ENCODE results near the gene ST7.
"Not testable (repeated sequence)": the region's sequence is repeated elsewhere in the genome, so short reads cannot be mapped to it uniquely, and the experiment has no call there.

The ST7 gene

DNA sequence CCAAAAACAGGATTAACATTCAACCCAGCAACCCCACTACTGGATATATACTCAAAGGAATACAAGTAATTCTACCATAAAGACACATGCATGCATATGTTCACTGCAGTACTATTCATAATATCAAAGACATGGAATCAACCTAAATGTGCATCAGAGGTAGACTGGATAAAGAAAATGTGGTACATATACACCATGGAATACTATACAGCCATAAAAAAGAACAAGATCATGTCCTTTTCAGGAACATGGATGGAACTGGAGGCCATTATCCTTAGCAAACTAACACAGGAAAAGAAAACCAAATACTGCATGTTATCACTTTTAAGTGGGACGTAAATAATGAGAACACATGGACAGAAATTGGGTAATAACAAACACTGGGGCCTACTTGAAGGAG, 77.5 kb downstream of the ST7 start:
- H3K4me1 ChIP-seq (ENCODE audit: control insufficient read depth, insufficient read depth, low read length); H3K36me3 ChIP-seq (ENCODE audit: control insufficient read depth in 2 of 2, insufficient read depth in 2 of 2, low read length in 2 of 2); H3K27me3 ChIP-seq (ENCODE audit: control insufficient read depth in 1 of 2, insufficient read depth in 2 of 2, low read length in 2 of 2); H3K9ac ChIP-seq (ENCODE audit: low read length in 2 of 2); H3K4me3 ChIP-seq (ENCODE audit: low read length in 2 of 2); H3K27ac ChIP-seq (ENCODE audit: low read length); H3K9me3 ChIP-seq (ENCODE audit: control insufficient read depth in 2 of 2, low read length in 2 of 2): not testable (repeated sequence)

DNA sequence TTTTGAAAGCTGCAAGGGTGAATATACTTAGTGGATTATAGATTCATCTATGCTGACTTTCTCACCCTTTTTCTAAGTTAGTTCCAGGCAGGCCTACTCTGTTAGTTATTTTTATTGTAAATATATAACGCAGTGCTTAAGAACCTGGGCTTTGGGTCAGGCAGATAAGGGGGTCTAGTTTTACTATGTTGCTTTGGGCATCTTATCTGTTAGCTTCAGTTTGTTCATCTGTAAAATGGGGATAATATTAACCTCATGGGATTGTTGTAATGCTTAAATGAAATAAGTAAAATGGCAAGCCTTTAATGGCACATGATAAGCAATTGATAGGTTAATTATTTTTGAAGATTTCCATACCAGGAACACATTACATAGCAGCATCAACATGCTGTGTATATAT, 79.5 kb downstream of the ST7 start:
- Histone ChIP-seq H3K4me1 (ENCODE audit: control insufficient read depth, insufficient read depth, low read length) (peaks cover 10% of the 10 kb centered on the region), H3K27ac (ENCODE audit: low read length) (no peak overlapping the region), H3K9ac (ENCODE audit: low read length in 2 of 2) (no peak overlapping the region), H3K4me3 (ENCODE audit: low read length in 2 of 2) (no peak overlapping the region), H3K9me3 (ENCODE audit: control insufficient read depth in 2 of 2, low read length in 2 of 2) (no peaks in the 10 kb centered on the region), H3K36me3 (ENCODE audit: control insufficient read depth in 2 of 2, insufficient read depth in 2 of 2, low read length in 2 of 2) (no peaks in the 10 kb centered on the region), H3K27me3 (ENCODE audit: control insufficient read depth in 1 of 2, insufficient read depth in 2 of 2, low read length in 2 of 2) (no peaks in the 10 kb centered on the region)

DNA sequence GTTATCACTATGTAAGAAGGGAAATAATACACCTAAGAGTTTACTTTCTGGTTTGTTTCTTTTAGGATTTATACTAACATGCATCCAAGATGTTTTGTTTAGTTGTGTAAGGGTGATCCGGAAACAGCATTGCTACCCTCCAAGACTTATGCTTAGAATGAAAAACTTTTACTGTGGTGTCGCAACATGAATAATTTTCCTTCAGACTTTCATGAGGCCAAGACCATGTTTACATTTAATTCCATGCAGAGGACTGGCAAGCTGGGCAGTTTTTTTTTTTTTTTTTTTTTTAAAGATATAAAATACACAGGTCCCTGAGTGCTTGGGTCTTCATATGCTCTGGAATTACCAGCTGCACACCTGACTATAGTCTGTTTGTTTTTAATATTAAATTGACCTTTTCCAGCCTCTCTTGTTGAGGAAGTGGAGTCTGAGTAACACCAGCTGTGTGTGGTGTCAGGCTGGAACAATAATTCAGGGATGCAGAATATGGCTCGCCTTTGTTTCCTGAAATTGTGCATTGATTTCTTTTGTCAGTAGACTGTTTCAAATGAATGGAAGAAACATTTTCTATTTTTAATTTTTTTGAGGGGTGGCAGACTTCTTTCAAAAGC, 81.7 kb downstream of the ST7 start:
- H3K9me3 ChIP-seq (ENCODE audit: control insufficient read depth in 2 of 2, low read length in 2 of 2) = no peaks in the 10 kb centered on the region
- peaks cover 10% of the 10 kb centered on the region for H3K4me1 ChIP-seq (ENCODE audit: control insufficient read depth, insufficient read depth, low read length)
- no peak overlapping the region for H3K4me3 ChIP-seq (ENCODE audit: low read length in 2 of 2)
- no peaks in the 10 kb centered on the region for H3K36me3 ChIP-seq (ENCODE audit: control insufficient read depth in 2 of 2, insufficient read depth in 2 of 2, low read length in 2 of 2)
- no peak overlapping the region for H3K9ac ChIP-seq (ENCODE audit: low read length in 2 of 2)
- no peak overlapping the region for H3K27ac ChIP-seq (ENCODE audit: low read length)
- no peaks in the 10 kb centered on the region for H3K27me3 ChIP-seq (ENCODE audit: control insufficient read depth in 1 of 2, insufficient read depth in 2 of 2, low read length in 2 of 2)

DNA sequence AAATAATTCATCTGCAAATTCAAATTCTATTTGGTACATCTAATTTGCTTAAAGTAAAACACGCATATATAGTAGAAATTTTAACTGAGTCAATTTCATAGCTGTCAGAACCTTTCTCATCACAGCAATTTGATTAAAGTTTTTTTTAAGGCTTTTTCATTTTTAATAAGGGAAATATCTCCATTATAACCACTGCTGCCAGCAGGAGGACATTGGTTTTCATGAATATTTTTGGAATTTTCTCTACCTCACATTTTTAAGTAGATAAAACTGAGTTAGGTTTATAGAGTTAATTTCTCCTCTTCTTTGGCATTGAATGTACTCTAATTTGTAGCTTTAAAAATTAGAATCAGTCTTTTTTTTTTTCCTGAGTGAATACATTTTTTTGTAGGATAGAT, 82.2 kb downstream of the ST7 start:
- Histone ChIP-seq H3K27ac (ENCODE audit: low read length) (no peak overlapping the region), H3K27me3 (ENCODE audit: control insufficient read depth in 1 of 2, insufficient read depth in 2 of 2, low read length in 2 of 2) (no peaks in the 10 kb centered on the region)

GRCh38 chr7:117036053-117036669, 82.9 kb downstream of the ST7 start:
- H3K36me3 ChIP-seq (ENCODE audit: control insufficient read depth in 2 of 2, insufficient read depth in 2 of 2, low read length in 2 of 2) = no peaks in the 10 kb centered on the region
- H3K27ac ChIP-seq (ENCODE audit: low read length) = no peak overlapping the region
- H3K9ac ChIP-seq (ENCODE audit: low read length in 2 of 2) = no peak overlapping the region
- H3K9me3 ChIP-seq (ENCODE audit: control insufficient read depth in 2 of 2, low read length in 2 of 2) = no peaks in the 10 kb centered on the region
- H3K4me1 ChIP-seq (ENCODE audit: control insufficient read depth, insufficient read depth, low read length) = peaks cover 10% of the 10 kb centered on the region
- H3K27me3 ChIP-seq (ENCODE audit: control insufficient read depth in 1 of 2, insufficient read depth in 2 of 2, low read length in 2 of 2) = no peaks in the 10 kb centered on the region
- no peak overlapping the region for H3K4me3 ChIP-seq (ENCODE audit: low read length in 2 of 2)

More for the DNA sequence above, 82.2 kb downstream of the ST7 start:
- Histone ChIP-seq H3K9me3 (ENCODE audit: control insufficient read depth in 2 of 2, low read length in 2 of 2) (no peaks in the 10 kb centered on the region), H3K36me3 (ENCODE audit: control insufficient read depth in 2 of 2, insufficient read depth in 2 of 2, low read length in 2 of 2) (no peaks in the 10 kb centered on the region), H3K4me3 (ENCODE audit: low read length in 2 of 2) (no peak overlapping the region), H3K4me1 (ENCODE audit: control insufficient read depth, insufficient read depth, low read length) (peaks cover 10% of the 10 kb centered on the region), H3K9ac (ENCODE audit: low read length in 2 of 2) (no peak overlapping the region)

- H3K27ac ChIP-seq (ENCODE audit: low read length) = no peak overlapping the region
- H3K9ac ChIP-seq (ENCODE audit: low read length in 2 of 2) = no peak overlapping the region
- no peaks in the 10 kb centered on the region for H3K27me3 ChIP-seq (ENCODE audit: control insufficient read depth in 1 of 2, insufficient read depth in 2 of 2, low read length in 2 of 2)
- peaks cover 10% of the 10 kb centered on the region for H3K4me1 ChIP-seq (ENCODE audit: control insufficient read depth, insufficient read depth, low read length)
- H3K36me3 ChIP-seq (ENCODE audit: control insufficient read depth in 2 of 2, insufficient read depth in 2 of 2, low read length in 2 of 2) = no peaks in the 10 kb centered on the region
- no peaks in the 10 kb centered on the region for H3K9me3 ChIP-seq (ENCODE audit: control insufficient read depth in 2 of 2, low read length in 2 of 2)
- H3K4me3 ChIP-seq (ENCODE audit: low read length in 2 of 2) = no peak overlapping the region
Measured at GRCh38 chr7:117036836-117037235, 83.5 kb downstream of the ST7 start.

DNA sequence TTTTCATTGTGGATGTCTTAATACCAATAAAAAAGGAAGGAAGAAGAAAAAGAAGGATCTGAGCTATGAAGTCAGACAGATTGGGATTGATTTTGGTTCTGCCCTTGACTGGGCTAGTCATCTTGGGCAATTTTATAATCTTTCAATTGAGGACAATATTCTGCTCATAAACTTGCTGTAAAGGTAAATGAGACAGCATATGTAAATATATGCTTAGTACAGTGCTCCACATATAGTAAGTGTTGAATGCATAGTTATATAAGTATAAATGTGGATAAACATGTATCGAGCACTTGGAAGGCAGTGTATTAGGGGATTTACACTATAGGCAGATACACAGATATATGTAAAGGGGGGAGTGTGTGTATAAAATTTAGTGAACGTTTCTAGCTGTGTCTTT, 85.1 kb downstream of the ST7 start:
- H3K4me3 ChIP-seq (ENCODE audit: low read length in 2 of 2) = no peak overlapping the region
- no peaks in the 10 kb centered on the region for H3K36me3 ChIP-seq (ENCODE audit: control insufficient read depth in 2 of 2, insufficient read depth in 2 of 2, low read length in 2 of 2)
- H3K9ac ChIP-seq (ENCODE audit: low read length in 2 of 2) = no peak overlapping the region
- H3K4me1 ChIP-seq (ENCODE audit: control insufficient read depth, insufficient read depth, low read length) = peaks cover 10% of the 10 kb centered on the region
- no peak overlapping the region for H3K27ac ChIP-seq (ENCODE audit: low read length)
- no peaks in the 10 kb centered on the region for H3K27me3 ChIP-seq (ENCODE audit: control insufficient read depth in 1 of 2, insufficient read depth in 2 of 2, low read length in 2 of 2)
- H3K9me3 ChIP-seq (ENCODE audit: control insufficient read depth in 2 of 2, low read length in 2 of 2) = no peaks in the 10 kb centered on the region

GRCh38 chr7:117041007-117041406, 87.7 kb downstream of the ST7 start:
- Histone ChIP-seq H3K4me3 (ENCODE audit: low read length in 2 of 2) (no peak overlapping the region), H3K9me3 (ENCODE audit: control insufficient read depth in 2 of 2, low read length in 2 of 2) (no peaks in the 10 kb centered on the region), H3K36me3 (ENCODE audit: control insufficient read depth in 2 of 2, insufficient read depth in 2 of 2, low read length in 2 of 2) (no peaks in the 10 kb centered on the region), H3K4me1 (ENCODE audit: control insufficient read depth, insufficient read depth, low read length) (peaks cover 2% of the 10 kb centered on the region), H3K27me3 (ENCODE audit: control insufficient read depth in 1 of 2, insufficient read depth in 2 of 2, low read length in 2 of 2) (no peaks in the 10 kb centered on the region), H3K9ac (ENCODE audit: low read length in 2 of 2) (no peak overlapping the region), H3K27ac (ENCODE audit: low read length) (no peak overlapping the region)

DNA sequence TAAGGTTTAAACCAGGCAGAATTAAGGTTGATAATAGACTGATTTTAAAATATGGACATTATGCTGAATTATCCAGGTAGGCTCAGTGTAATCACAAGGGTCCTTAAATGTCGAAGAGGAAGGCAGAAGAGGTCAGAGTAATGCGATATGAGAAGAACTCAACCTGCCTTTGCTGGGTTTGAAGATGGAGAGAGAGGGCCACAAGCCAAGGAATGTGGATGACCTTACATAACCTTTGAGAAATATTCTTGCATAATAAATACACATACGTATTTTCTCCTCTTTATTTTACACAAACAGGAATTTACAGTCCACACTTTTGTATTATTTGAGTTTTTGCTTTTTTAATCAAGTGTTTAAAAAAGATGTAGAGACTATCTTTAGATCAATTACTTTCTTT, 88.5 kb downstream of the ST7 start:
- Histone ChIP-seq H3K9me3 (ENCODE audit: control insufficient read depth in 2 of 2, low read length in 2 of 2) (no peaks in the 10 kb centered on the region), H3K27me3 (ENCODE audit: control insufficient read depth in 1 of 2, insufficient read depth in 2 of 2, low read length in 2 of 2) (no peaks in the 10 kb centered on the region), H3K36me3 (ENCODE audit: control insufficient read depth in 2 of 2, insufficient read depth in 2 of 2, low read length in 2 of 2) (no peaks in the 10 kb centered on the region), H3K27ac (ENCODE audit: low read length) (no peak overlapping the region), H3K9ac (ENCODE audit: low read length in 2 of 2) (no peak overlapping the region), H3K4me3 (ENCODE audit: low read length in 2 of 2) (no peak overlapping the region), H3K4me1 (ENCODE audit: control insufficient read depth, insufficient read depth, low read length) (no peaks in the 10 kb centered on the region)

- H3K36me3 ChIP-seq (ENCODE audit: control insufficient read depth in 2 of 2, insufficient read depth in 2 of 2, low read length in 2 of 2) = no peaks in the 10 kb centered on the region
- no peak overlapping the region for H3K4me3 ChIP-seq (ENCODE audit: low read length in 2 of 2)
- no peaks in the 10 kb centered on the region for H3K27me3 ChIP-seq (ENCODE audit: control insufficient read depth in 1 of 2, insufficient read depth in 2 of 2, low read length in 2 of 2)
- no peaks in the 10 kb centered on the region for H3K9me3 ChIP-seq (ENCODE audit: control insufficient read depth in 2 of 2, low read length in 2 of 2)
- no peak overlapping the region for H3K27ac ChIP-seq (ENCODE audit: low read length)
- peaks cover 5% of the 10 kb centered on the region for H3K4me1 ChIP-seq (ENCODE audit: control insufficient read depth, insufficient read depth, low read length)
- no peak overlapping the region for H3K9ac ChIP-seq (ENCODE audit: low read length in 2 of 2)
Measured at GRCh38 chr7:117043108-117043825, 90.0 kb downstream of the ST7 start.

- H3K27me3 ChIP-seq (ENCODE audit: control insufficient read depth in 1 of 2, insufficient read depth in 2 of 2, low read length in 2 of 2) = no peaks in the 10 kb centered on the region
- H3K4me3 ChIP-seq (ENCODE audit: low read length in 2 of 2) = no peak overlapping the region
- H3K4me1 ChIP-seq (ENCODE audit: control insufficient read depth, insufficient read depth, low read length) = peaks cover 5% of the 10 kb centered on the region
- no peak overlapping the region for H3K9ac ChIP-seq (ENCODE audit: low read length in 2 of 2)
- no peak overlapping the region for H3K27ac ChIP-seq (ENCODE audit: low read length)
- H3K9me3 ChIP-seq (ENCODE audit: control insufficient read depth in 2 of 2, low read length in 2 of 2) = no peaks in the 10 kb centered on the region
- H3K36me3 ChIP-seq (ENCODE audit: control insufficient read depth in 2 of 2, insufficient read depth in 2 of 2, low read length in 2 of 2) = no peaks in the 10 kb centered on the region
Measured at GRCh38 chr7:117044664-117045063, 91.4 kb downstream of the ST7 start.

Measured in stomach smooth muscle (tissue), 2 donors.